ENCODE data around the gene EFS.

- TF ChIP-seq, protein P1, sequence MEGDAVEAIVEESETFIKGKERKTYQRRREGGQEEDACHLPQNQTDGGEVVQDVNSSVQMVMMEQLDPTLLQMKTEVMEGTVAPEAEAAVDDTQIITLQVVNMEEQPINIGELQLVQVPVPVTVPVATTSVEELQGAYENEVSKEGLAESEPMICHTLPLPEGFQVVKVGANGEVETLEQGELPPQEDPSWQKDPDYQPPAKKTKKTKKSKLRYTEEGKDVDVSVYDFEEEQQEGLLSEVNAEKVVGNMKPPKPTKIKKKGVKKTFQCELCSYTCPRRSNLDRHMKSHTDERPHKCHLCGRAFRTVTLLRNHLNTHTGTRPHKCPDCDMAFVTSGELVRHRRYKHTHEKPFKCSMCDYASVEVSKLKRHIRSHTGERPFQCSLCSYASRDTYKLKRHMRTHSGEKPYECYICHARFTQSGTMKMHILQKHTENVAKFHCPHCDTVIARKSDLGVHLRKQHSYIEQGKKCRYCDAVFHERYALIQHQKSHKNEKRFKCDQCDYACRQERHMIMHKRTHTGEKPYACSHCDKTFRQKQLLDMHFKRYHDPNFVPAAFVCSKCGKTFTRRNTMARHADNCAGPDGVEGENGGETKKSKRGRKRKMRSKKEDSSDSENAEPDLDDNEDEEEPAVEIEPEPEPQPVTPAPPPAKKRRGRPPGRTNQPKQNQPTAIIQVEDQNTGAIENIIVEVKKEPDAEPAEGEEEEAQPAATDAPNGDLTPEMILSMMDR (IDR thresholded peaks at IDR 0.05): no peak
- TF ChIP-seq POLR2AphosphoS5 (IDR thresholded peaks at IDR 0.05) (no peak), POLR2A (IDR thresholded peaks at IDR 0.05) (no peak), EP300 (IDR thresholded peaks at IDR 0.05; ENCODE audit: low read depth) (no peak)
Measured at GRCh38 chr14:23344481-23344880, 20.5 kb downstream of the EFS start.

All from transverse colon (tissue), 4 donors.